Pancreas (tissue), 10 donors: ENCODE results near the gene NMNAT3. TPM values are rescaled to one million over a fixed set of nuclear protein-coding genes. Genes with fewer than 3 reads are reported as not detected.

Source experiments
- ATAC-seq, 4 donors: fragments of 200-7000 bp; cut with Tn5 transposase; one replicate each; pipeline versions ENCODE4 v1.8.0 to v1.9.1; 2020; ENCODE audit warnings: mild to moderate bottlenecking in 4 of 4, moderate library complexity in 4 of 4
- DNase-seq, 6 donors: peaks; one replicate each; pipeline ENCODE4 v3.0.0-alpha.2; 2020
- FAIRE-seq: peaks from 2 replicates; lab custom pipeline; 2012; peaks lifted over from hg19 to GRCh38; lab: Jason Lieb, UNC
- H3K27ac ChIP-seq, 4 donors: fragments of 200-600 bp; sonication (generic); 1 replicate in 3 of 4; 2 replicates in 1 of 4; pipeline versions ENCODE4 v1.5.0 to v1.8.0; 2020
- H3K27me3 ChIP-seq, 4 donors: fragments of 200-600 bp; one replicate each; pipeline ENCODE4 v1.8.0; 2021
- H3K36me3 ChIP-seq, 3 donors: fragments of 200-600 bp; sonication (generic) in 1 of 3; one replicate each; pipeline versions ENCODE4 v1.5.0 to v1.8.0; 2020 to 2021
- H3K4me1 ChIP-seq, 3 donors: fragments of 200-600 bp; one replicate each; pipeline ENCODE4 v1.8.0; 2021
- H3K4me3 ChIP-seq, 4 donors: fragments of 200-600 bp; sonication (generic) in 2 of 4; one replicate each; pipeline versions ENCODE4 v1.5.0 to v1.8.0; 2020 to 2021
- H3K9me3 ChIP-seq, 4 donors: fragments of 200-600 bp; one replicate each; pipeline ENCODE4 v1.8.0; 2021
- CTCF ChIP-seq, 4 donors: fragments of 200-600 bp; sonication (generic) in 3 of 4; IDR thresholded peaks; one replicate each; pipeline versions ENCODE4 v1.5.0 to v1.8.0; 2021; ENCODE audit warnings: antibody characterized with exemption in 4 of 4
- WGBS, 2 donors: extraction: QIAGEN DNeasy Blood & Tissue Kit; methylation state at CpG; one replicate each; pipeline ENCODE4 v1.1.7; 2013; 5-methylcytosine and 5-hydroxymethylcytosine counted together
- intact Hi-C, 3 donors: fragments of 100-400 bp; cut with DNase I; formaldehyde crosslinking; loops; one replicate each; pipeline versions ENCODE4 v1.11.1 to v1.14.2; 2022
- polyA plus RNA-seq, 2 donors: library from polyadenylated mRNA; stranded (reverse); fragments of 200-250 nt; gene quantifications; one replicate each; pipeline ENCODE4 v1.2.3, GENCODE V29; 2013
- total RNA-seq, 6 donors: library from RNA; stranded (reverse); fragmentation: NEBNext Ultra II Directional in 4 of 6; extraction: Animal tissue kit (Norgen Biotek cat#: 25700) in 4 of 6; gene quantifications; one replicate each; pipeline versions ENCODE4 v1.2.1 to v1.2.4, GENCODE V29; 2021 to 2023
- donor health status: healthy with polysubstance abuse.
- donor health status: DM: no; HTN: no; CAD: no; lungs with moderate emphysema.
- donor health status: DM: no; HTN: no; CAD: no.
- donor health status: control.
- donor health status: control.
- donor health status: Bipolar disorder and iron deficiency.
- donor health status: DM: yes; HTN: yes; CAD: no.
- donor health status: DM: no; HTN: no; CAD: no.
- donor health status: DM: no; HTN: no; CAD: no.
- donor health status: DM: yes; HTN: yes; CAD: no.

Gene NMNAT3
- total and polyA plus RNA-seq, 8 donors: 4.5 to 10.6 (median 7.0) TPM

- ATAC-seq (no peak), DNase-seq (no peak), FAIRE-seq (no peak)
- TF ChIP-seq CTCF (IDR thresholded peaks at IDR 0.05): no peak
- Histone ChIP-seq H3K4me1 (peaks cover 64 to 75% (median 66%) of the 10 kb centered on the region in 3 donors), H3K27ac (peak overlapping the region in 2 of 4 donors; percentile 91 to 93), H3K4me3 (peak overlapping the region in 2 of 4 donors; percentile 66 to 81), H3K9me3 (no peaks in the 10 kb centered on the region), H3K27me3 (no peaks in the 10 kb centered on the region), H3K36me3 (peaks cover 0 to 9% (median 0%) of the 10 kb centered on the region in 3 donors)
- intact Hi-C loops: no loop called here
These were observed 140.4 kb downstream of the NMNAT3 start for GRCh38 chr3:139537361-139537760.

- FAIRE-seq (no peak), ATAC-seq (peak; percentile 75 to 83 (median 80)), DNase-seq (peak; percentile 65 to 95 (median 91))
- no peak for TF ChIP-seq CTCF (IDR thresholded peaks at IDR 0.05)
- Histone ChIP-seq H3K36me3 (peaks cover 0 to 9% (median 0%) of the 10 kb centered on the region in 3 donors), H3K9me3 (no peaks in the 10 kb centered on the region), H3K4me1 (peaks cover 66 to 71% (median 67%) of the 10 kb centered on the region in 3 donors), H3K4me3 (peak overlapping the region in 1 of 4 donors; percentile 15), H3K27ac (peak overlapping the region; percentile 72 to 93 (median 82)), H3K27me3 (no peaks in the 10 kb centered on the region)
- WGBS, 2 donors: 19 to 20% methylated on average over 12 of the region's 12 CpGs
- intact Hi-C loops: no loop called here
These were observed 142.5 kb downstream of the NMNAT3 start for GRCh38 chr3:139534992-139535879.

GRCh38 chr3:139534455-139534812 is 143.3 kb downstream of the NMNAT3 start:
- peak in 4 of 6 donors; percentile 59 to 81 (median 64) for DNase-seq
- intact Hi-C loops: no loop called here
- Histone ChIP-seq H3K36me3 (peaks cover 0 to 9% (median 0%) of the 10 kb centered on the region in 3 donors), H3K4me1 (peaks cover 66 to 71% (median 67%) of the 10 kb centered on the region in 3 donors), H3K9me3 (no peaks in the 10 kb centered on the region), H3K27me3 (no peaks in the 10 kb centered on the region), H3K27ac (peak overlapping the region; percentile 72 to 93 (median 82)), H3K4me3 (peak overlapping the region in 1 of 4 donors; percentile 15)
- ATAC-seq: peak; percentile 36 to 54 (median 42)
- no peak for TF ChIP-seq CTCF (IDR thresholded peaks at IDR 0.05)
- FAIRE-seq: no peak
- 9 to 21% methylated on average over 1 of the region's 1 CpG for WGBS, 2 donors

GRCh38 chr3:139533781-139534454 is 143.9 kb downstream of the NMNAT3 start:
- Histone ChIP-seq H3K9me3 (no peaks in the 10 kb centered on the region), H3K27me3 (no peaks in the 10 kb centered on the region), H3K36me3 (peaks cover 0 to 9% (median 0%) of the 10 kb centered on the region in 3 donors), H3K4me3 (peak overlapping the region in 1 of 4 donors; percentile 15), H3K4me1 (peaks cover 66 to 71% (median 67%) of the 10 kb centered on the region in 3 donors), H3K27ac (peak overlapping the region; percentile 72 to 93 (median 82))
- DNase-seq: peak in 5 of 6 donors; percentile 53 to 70 (median 64)
- intact Hi-C loops: no loop called here
- no peak for TF ChIP-seq CTCF (IDR thresholded peaks at IDR 0.05)
- 28 to 30% methylated on average over 15 of the region's 15 CpGs for WGBS, 2 donors
- ATAC-seq: peak; percentile 11 to 52 (median 34)
- FAIRE-seq: no peak
